Aortic smooth muscle cell (primary cell): ENCODE data around the gene KCNA2. TPM values are rescaled to one million over a fixed set of nuclear protein-coding genes. Genes with fewer than 3 reads are reported as not detected.

Source experiments
- total RNA-seq: library from RNA; depleted of rRNA; stranded (reverse); fragments of >200 nt; gene quantifications from 2 replicates; pipeline ENCODE4 v1.2.3, GENCODE V29; 2014

Gene KCNA2
- not detected in 2 replicates for total RNA-seq

GRCh38 chr1:110605901-110606656, at the start of gene KCNA2:
TSS of gene KCNA2 (minus strand) at chr1:110606358. CDS start at chr1:110604782, 1,576 bp downstream.

Other genes starting within 250 kb of the KCNA2 start
- gene SLC16A4, start 215.3 kb downstream of the KCNA2 start, total RNA-seq = 109 and 150 TPM in 2 replicates
- gene LAMTOR5, start 198.7 kb downstream of the KCNA2 start, total RNA-seq = 43.9 and 67.9 TPM in 2 replicates
- not detected in 2 replicates for gene PROK1, start 155.2 kb downstream of the KCNA2 start, total RNA-seq
- not detected in 2 replicates for gene KCNA10, start 87.2 kb downstream of the KCNA2 start, total RNA-seq
- not detected in 2 replicates for gene KCNA3, start 68.6 kb upstream of the KCNA2 start, total RNA-seq